DOHH2 (cell line): ENCODE measurements around the gene SORD.

Source experiments
- H3F3A ChIP-seq: fragments of 200-600 bp; sonication (generic), shearing (Covaris generic); 2 replicates; pipeline ENCODE4 v1.6.0; 2016; ENCODE audit warnings: antibody characterized with exemption, mild to moderate bottlenecking; ENCODE audit not compliant: control insufficient read depth, insufficient read depth
- H3K27ac ChIP-seq: fragments of 200-600 bp; sonication (generic); 2 replicates; pipeline ENCODE4 v1.5.1; 2014; ENCODE audit warnings: low read depth, mild to moderate bottlenecking, low read length, moderate library complexity
- H3K27me3 ChIP-seq: fragments of 200-600 bp; sonication (generic); 2 replicates; pipeline ENCODE4 v1.6.1; 2014; ENCODE audit warnings: mild to moderate bottlenecking, low read length, mixed read lengths; ENCODE audit not compliant: control insufficient read depth
- H3K36me3 ChIP-seq: fragments of 200-600 bp; sonication (generic); 2 replicates; pipeline ENCODE4 v1.6.1; 2014; ENCODE audit warnings: mild to moderate bottlenecking, low read length, moderate library complexity, mixed read lengths; ENCODE audit not compliant: control insufficient read depth
- H3K4me1 ChIP-seq: fragments of 200-600 bp; sonication (generic); 2 replicates; pipeline ENCODE4 v1.6.1; 2014; ENCODE audit warnings: mild to moderate bottlenecking, low read length, mixed read lengths; ENCODE audit not compliant: control insufficient read depth
- H3K4me2 ChIP-seq: fragments of 200-600 bp; sonication (generic); 2 replicates; pipeline ENCODE4 v1.6.0; 2014; ENCODE audit warnings: mild to moderate bottlenecking, low read length, moderate library complexity
- H3K4me3 ChIP-seq: fragments of 200-600 bp; sonication (generic); 2 replicates; pipeline ENCODE4 v1.5.1; 2014; ENCODE audit warnings: mild to moderate bottlenecking, low read length, mixed read lengths
- H3K79me2 ChIP-seq: fragments of 200-600 bp; sonication (generic); 2 replicates; pipeline ENCODE4 v1.6.1; 2014; ENCODE audit warnings: mild to moderate bottlenecking, low read length, mixed read lengths; ENCODE audit not compliant: control insufficient read depth
- H3K9me2 ChIP-seq: fragments of 200-600 bp; sonication (generic); replicated peaks from 2 replicates; pipeline ENCODE4 v1.6.1; 2014; ENCODE audit warnings: mild to moderate bottlenecking, low read length, mixed read lengths; ENCODE audit not compliant: control insufficient read depth
- H3K9me3 ChIP-seq: fragments of 200-600 bp; sonication (generic); 2 replicates; pipeline ENCODE4 v1.6.1; 2014; ENCODE audit warnings: antibody characterized with exemption, low read length, mixed read lengths; ENCODE audit not compliant: control insufficient read depth, insufficient read depth
- H4K20me1 ChIP-seq: fragments of 200-600 bp; sonication (generic); 2 replicates; pipeline ENCODE4 v1.6.0; 2014; ENCODE audit warnings: low read depth, mild to moderate bottlenecking, antibody characterized with exemption, low read length, moderate library complexity; ENCODE audit not compliant: control insufficient read depth, insufficient read depth
- EZH2phosphoT487 ChIP-seq: fragments of 200-600 bp; sonication (generic); IDR thresholded peaks from 2 replicates; pipeline ENCODE4 v1.6.1; 2017; ENCODE audit warnings: borderline replicate concordance, mild to moderate bottlenecking, antibody characterized with exemption, low read length, moderate library complexity, mixed read lengths
- TF ChIP-seq, protein P1 (sequence below): fragments of 200-600 bp; sonication (generic); IDR thresholded peaks from one replicate; pipeline ENCODE4 v1.5.1; 2014; ENCODE audit warnings: antibody characterized with exemption, mild to moderate bottlenecking, low read depth, low read length; ENCODE audit not compliant: poor library complexity, severe bottlenecking

SORD gene

DNA sequence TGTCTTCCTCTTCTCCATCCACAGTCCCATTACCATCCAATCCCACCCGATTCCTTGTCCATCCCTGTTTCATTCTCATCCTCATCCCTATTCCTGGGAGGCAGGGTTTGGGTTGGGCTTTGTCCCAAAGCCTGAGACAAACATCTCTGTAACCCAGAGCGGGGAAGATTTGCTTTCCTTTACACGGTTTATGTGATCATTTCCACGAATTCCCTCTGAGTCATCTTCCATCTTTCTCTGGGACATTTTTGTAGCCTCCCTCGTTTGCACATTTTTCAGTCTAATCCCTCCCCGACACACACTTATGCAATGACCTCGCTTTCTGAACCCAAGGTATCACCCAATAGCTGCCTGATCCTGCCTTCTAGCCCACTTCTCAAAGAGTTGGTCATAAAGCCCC is 68.2 kb downstream of the SORD start:
- no peaks in the 10 kb centered on the region for H3K9me3 ChIP-seq
- TF ChIP-seq EZH2phosphoT487 = no peak
- TF ChIP-seq, protein P1, sequence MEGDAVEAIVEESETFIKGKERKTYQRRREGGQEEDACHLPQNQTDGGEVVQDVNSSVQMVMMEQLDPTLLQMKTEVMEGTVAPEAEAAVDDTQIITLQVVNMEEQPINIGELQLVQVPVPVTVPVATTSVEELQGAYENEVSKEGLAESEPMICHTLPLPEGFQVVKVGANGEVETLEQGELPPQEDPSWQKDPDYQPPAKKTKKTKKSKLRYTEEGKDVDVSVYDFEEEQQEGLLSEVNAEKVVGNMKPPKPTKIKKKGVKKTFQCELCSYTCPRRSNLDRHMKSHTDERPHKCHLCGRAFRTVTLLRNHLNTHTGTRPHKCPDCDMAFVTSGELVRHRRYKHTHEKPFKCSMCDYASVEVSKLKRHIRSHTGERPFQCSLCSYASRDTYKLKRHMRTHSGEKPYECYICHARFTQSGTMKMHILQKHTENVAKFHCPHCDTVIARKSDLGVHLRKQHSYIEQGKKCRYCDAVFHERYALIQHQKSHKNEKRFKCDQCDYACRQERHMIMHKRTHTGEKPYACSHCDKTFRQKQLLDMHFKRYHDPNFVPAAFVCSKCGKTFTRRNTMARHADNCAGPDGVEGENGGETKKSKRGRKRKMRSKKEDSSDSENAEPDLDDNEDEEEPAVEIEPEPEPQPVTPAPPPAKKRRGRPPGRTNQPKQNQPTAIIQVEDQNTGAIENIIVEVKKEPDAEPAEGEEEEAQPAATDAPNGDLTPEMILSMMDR = no peak
- no peaks in the 10 kb centered on the region for H4K20me1 ChIP-seq
- no peaks in the 10 kb centered on the region for H3K79me2 ChIP-seq
- peaks cover 22% of the 10 kb centered on the region; the same call in 1 of the 2 replicates for H3K27me3 ChIP-seq
- no peak overlapping the region for H3K4me2 ChIP-seq
- H3F3A ChIP-seq = no peaks in the 10 kb centered on the region
- H3K9me2 ChIP-seq = no peaks in the 10 kb centered on the region
- no peak overlapping the region for H3K4me3 ChIP-seq
- no peaks in the 10 kb centered on the region for H3K4me1 ChIP-seq
- no peaks in the 10 kb centered on the region for H3K36me3 ChIP-seq
- no peak overlapping the region for H3K27ac ChIP-seq

DNA sequence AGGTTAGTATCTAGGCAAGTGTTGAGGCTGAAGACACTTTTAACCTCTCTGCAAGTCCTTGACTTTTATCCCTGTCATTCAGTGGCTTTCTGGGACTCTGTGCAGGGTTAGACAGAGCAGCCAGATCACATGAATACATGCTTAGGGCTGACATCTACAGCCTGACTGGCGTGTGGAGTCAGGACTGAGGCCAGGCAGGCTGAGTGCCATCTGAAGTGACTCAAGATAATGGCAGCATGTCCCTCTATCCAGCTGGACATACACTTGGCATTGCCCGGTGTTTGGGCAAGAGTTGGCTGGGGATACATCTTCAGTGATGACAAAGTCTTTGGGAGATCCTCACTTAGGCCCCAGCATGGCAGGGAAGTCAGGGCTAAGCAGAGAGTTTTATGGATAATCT is 68.6 kb downstream of the SORD start:
- Histone ChIP-seq H3K9me2 (no peaks in the 10 kb centered on the region), H3K4me2 (no peak overlapping the region), H3K4me1 (no peaks in the 10 kb centered on the region), H3K36me3 (no peaks in the 10 kb centered on the region), H3F3A (no peaks in the 10 kb centered on the region), H3K79me2 (no peaks in the 10 kb centered on the region), H4K20me1 (no peaks in the 10 kb centered on the region), H3K4me3 (no peak overlapping the region), H3K27ac (no peak overlapping the region), H3K9me3 (no peaks in the 10 kb centered on the region), H3K27me3 (peaks cover 22% of the 10 kb centered on the region; the same call in 1 of the 2 replicates)
- no peak for TF ChIP-seq EZH2phosphoT487
- TF ChIP-seq, protein P1 = no peak

DNA sequence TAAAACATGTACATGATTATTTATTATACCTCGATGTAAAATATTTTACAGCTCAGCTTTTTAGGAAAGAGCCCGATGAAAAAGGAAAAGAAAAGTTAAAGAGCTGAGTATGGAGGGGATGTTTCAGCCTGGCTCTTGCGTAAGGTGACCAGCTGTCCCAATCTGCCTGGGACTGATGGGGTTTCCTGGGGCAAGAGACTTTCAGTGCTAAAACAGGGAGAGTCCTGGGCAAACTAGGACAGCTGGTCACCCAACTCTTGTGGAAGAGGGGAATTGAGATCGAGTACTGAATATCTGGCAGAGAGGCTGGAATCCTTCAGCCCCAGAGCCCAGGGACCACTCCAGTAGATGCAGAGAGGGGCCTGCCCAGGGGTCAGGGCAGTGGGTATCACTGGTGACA is 70.0 kb downstream of the SORD start:
- Histone ChIP-seq H3K4me2 (no peak overlapping the region), H4K20me1 (no peaks in the 10 kb centered on the region), H3F3A (no peaks in the 10 kb centered on the region), H3K27me3 (peaks cover 22% of the 10 kb centered on the region; the same call in 1 of the 2 replicates), H3K4me1 (no peaks in the 10 kb centered on the region), H3K79me2 (no peaks in the 10 kb centered on the region), H3K4me3 (no peak overlapping the region), H3K9me3 (no peaks in the 10 kb centered on the region), H3K27ac (no peak overlapping the region), H3K9me2 (no peaks in the 10 kb centered on the region), H3K36me3 (no peaks in the 10 kb centered on the region)
- TF ChIP-seq, protein P1 = no peak
- no peak for TF ChIP-seq EZH2phosphoT487
